Aorta (tissue), 5 donors: Measurements from ENCODE around the gene MICAL2. TPM values are rescaled to one million over a fixed set of nuclear protein-coding genes. Genes with fewer than 3 reads are reported as not detected.

Experiments used
- ATAC-seq: fragments of 200-7000 bp; cut with Tn5 transposase; one replicate; pipeline ENCODE4 v1.9.1; 2022; ENCODE audit warnings: moderate library complexity; ENCODE audit not compliant: low FRiP score
- DNase-seq, 2 donors: peaks; one replicate each; pipeline ENCODE4 v3.0.0-alpha.2; 2020
- H3K27ac ChIP-seq, 2 donors: one replicate each; pipeline ENCODE4 v1.5.1; 2013; ENCODE audit warnings: low read length in 2 of 2, mild to moderate bottlenecking in 2 of 2, moderate library complexity in 2 of 2, control low read depth in 1 of 2, inconsistent platforms in 1 of 2, low read depth in 1 of 2
- H3K27me3 ChIP-seq, 2 donors: one replicate each; pipeline ENCODE4 v1.6.1; 2013; ENCODE audit warnings: control low read depth in 1 of 2, low read length in 1 of 2, mild to moderate bottlenecking in 1 of 2, moderate library complexity in 1 of 2; ENCODE audit not compliant: insufficient read depth in 2 of 2, control insufficient read depth in 1 of 2
- H3K36me3 ChIP-seq, 2 donors: one replicate each; pipeline ENCODE4 v1.6.1; 2013; ENCODE audit warnings: control low read depth in 1 of 2, low read length in 1 of 2, mild to moderate bottlenecking in 1 of 2; ENCODE audit not compliant: insufficient read depth in 2 of 2, control insufficient read depth in 1 of 2
- H3K4me1 ChIP-seq, 2 donors: one replicate each; pipeline ENCODE4 v1.6.1; 2013; ENCODE audit warnings: low read length in 2 of 2, control low read depth in 1 of 2, mild to moderate bottlenecking in 1 of 2, moderate library complexity in 1 of 2; ENCODE audit not compliant: insufficient read depth in 2 of 2, control insufficient read depth in 1 of 2
- H3K4me3 ChIP-seq, 2 donors: one replicate each; pipeline ENCODE4 v1.5.1; 2013; ENCODE audit warnings: low read length in 2 of 2, control low read depth in 1 of 2, mild to moderate bottlenecking in 1 of 2
- H3K9me3 ChIP-seq: one replicate; pipeline ENCODE4 v1.6.1; 2013; ENCODE audit warnings: mild to moderate bottlenecking, low read length; ENCODE audit not compliant: control insufficient read depth
- WGBS, 2 donors: extraction: QIAGEN DNeasy Blood & Tissue Kit; methylation state at CpG; one replicate each; pipeline ENCODE4 v1.1.7; 2013; 5-methylcytosine and 5-hydroxymethylcytosine counted together
- intact Hi-C, 2 donors: fragments of 100-400 bp; cut with DNase I; formaldehyde crosslinking; loops; one replicate each; pipeline versions ENCODE4 v1.14.2 to v1.15.0; 2022
- polyA plus RNA-seq, 2 donors: library from polyadenylated mRNA; stranded (reverse); fragments of 200-250 nt; gene quantifications; one replicate each; pipeline ENCODE4 v1.2.3, GENCODE V29; 2013
- total RNA-seq, 2 donors: library from RNA; stranded (reverse); fragmentation: NEBNext Ultra II Directional; extraction: Animal tissue kit (Norgen Biotek cat#: 25700); gene quantifications; one replicate each; pipeline ENCODE4 v1.2.1, GENCODE V29; 2021
- donor health status: healthy with polysubstance abuse.
- donor health status: Bipolar disorder and iron deficiency.
- donor health status: DM: no; HTN: no; CAD: no.
- donor health status: DM: no; HTN: no; CAD: no.
- donor health status: DM: yes; HTN: yes; CAD: no.

The MICAL2 gene
- total and polyA plus RNA-seq, 4 donors, result 87.7 to 605 (median 280) TPM

- Histone ChIP-seq H3K27ac (peak overlapping the region; percentile 95 to 98), H3K4me3 (no peak overlapping the region), H3K27me3 (no peaks in the 10 kb centered on the region), H3K9me3 (no peaks in the 10 kb centered on the region), H3K36me3 (no peaks in the 10 kb centered on the region), H3K4me1 (peaks cover 2 to 8% of the 10 kb centered on the region in 2 donors)
- DNase-seq (peak; percentile 77 to 87), ATAC-seq (peak; percentile 78)
- intact Hi-C loops, result loop anchor here in 1 of 2 donors (2.0 kb wide), 1 partner anchor 15 kb away; no protein-coding TSS in a partner anchor
- 8 to 11% methylated on average over 15 of the region's 15 CpGs for WGBS, 2 donors
Observed at GRCh38 chr11:12075822-12076821, 34.3 kb upstream of the MICAL2 start.

GRCh38 chr11:12076840-12077534 lies 33.4 kb upstream of the MICAL2 start:
- WGBS, 2 donors, result 63 to 64% methylated on average over 4 of the region's 4 CpGs
- Histone ChIP-seq H3K4me1 (peaks cover 2 to 8% of the 10 kb centered on the region in 2 donors), H3K9me3 (no peaks in the 10 kb centered on the region), H3K4me3 (no peak overlapping the region), H3K27ac (peak overlapping the region; percentile 95 to 96), H3K27me3 (no peaks in the 10 kb centered on the region), H3K36me3 (no peaks in the 10 kb centered on the region)
- ATAC-seq, result peak; percentile 31
- no peak for DNase-seq
- intact Hi-C loops, result loop anchor here in 1 of 2 donors (2.0 kb wide), 1 partner anchor 14 kb away; no protein-coding TSS in a partner anchor

GRCh38 chr11:12077535-12078280 lies 32.7 kb upstream of the MICAL2 start:
- Histone ChIP-seq H3K36me3 (no peaks in the 10 kb centered on the region), H3K9me3 (no peaks in the 10 kb centered on the region), H3K27ac (peak overlapping the region; percentile 95 to 96), H3K4me3 (no peak overlapping the region), H3K4me1 (peaks cover 2 to 8% of the 10 kb centered on the region in 2 donors), H3K27me3 (no peaks in the 10 kb centered on the region)
- intact Hi-C loops, result loop anchor here in 1 of 2 donors (2.0 kb wide), 1 partner anchor 13 kb away; no protein-coding TSS in a partner anchor
- ATAC-seq (no peak), DNase-seq (no peak)
- 91 to 93% methylated on average over 7 of the region's 7 CpGs for WGBS, 2 donors

- intact Hi-C loops, result loop anchor here (10.0 kb wide), 1 partner anchor 155 kb away; no protein-coding TSS in a partner anchor
- 8 to 15% methylated on average over 13 of the region's 13 CpGs for WGBS, 2 donors
- no peaks in the 10 kb centered on the region for H3K27me3 ChIP-seq
- DNase-seq (peak; percentile 88 to 94), ATAC-seq (peak; percentile 84)
- H3K9me3 ChIP-seq, result no peaks in the 10 kb centered on the region
- H3K4me1 ChIP-seq, result peaks cover 2 to 8% of the 10 kb centered on the region in 2 donors
- no peaks in the 10 kb centered on the region for H3K36me3 ChIP-seq
- no peak overlapping the region for H3K4me3 ChIP-seq
- peak overlapping the region; percentile 44 to 97 for H3K27ac ChIP-seq
Observed at GRCh38 chr11:12079726-12080556, 30.4 kb upstream of the MICAL2 start.

GRCh38 chr11:12083380-12083779 lies 27.0 kb upstream of the MICAL2 start:
- Histone ChIP-seq H3K36me3 (no peaks in the 10 kb centered on the region), H3K9me3 (no peaks in the 10 kb centered on the region), H3K27ac (peak overlapping the region; percentile 72 to 96), H3K4me1 (peaks cover 0 to 9% of the 10 kb centered on the region in 2 donors), H3K4me3 (no peak overlapping the region), H3K27me3 (no peaks in the 10 kb centered on the region)
- DNase-seq, result no peak
- WGBS, 2 donors, result 81 to 86% methylated on average over 1 of the region's 1 CpG
- intact Hi-C loops, result loop anchor here (10.0 kb wide), 1 partner anchor 151 kb away; no protein-coding TSS in a partner anchor
- ATAC-seq, result no peak

- no peak overlapping the region for H3K4me3 ChIP-seq
Observed at GRCh38 chr11:12084256-12084655, 26.1 kb upstream of the MICAL2 start.

GRCh38 chr11:12085371-12086251 lies 24.8 kb upstream of the MICAL2 start:
- intact Hi-C loops, result loop anchor here (5.0 to 10.0 kb wide), 2 partner anchors 38 to 149 kb away; no protein-coding TSS in a partner anchor
- Histone ChIP-seq H3K36me3 (no peaks in the 10 kb centered on the region), H3K9me3 (no peaks in the 10 kb centered on the region), H3K27me3 (no peaks in the 10 kb centered on the region), H3K4me1 (peaks cover 0 to 9% of the 10 kb centered on the region in 2 donors), H3K4me3 (no peak overlapping the region), H3K27ac (peak overlapping the region; percentile 97 to 100)
- ATAC-seq, result no peak
- WGBS, 2 donors, result 41% methylated on average over 11 of the region's 11 CpGs
- DNase-seq, result no peak

More at GRCh38 chr11:12084256-12084655, 26.1 kb upstream of the MICAL2 start:
- Histone ChIP-seq H3K27me3 (no peaks in the 10 kb centered on the region), H3K4me1 (peaks cover 0 to 9% of the 10 kb centered on the region in 2 donors), H3K9me3 (no peaks in the 10 kb centered on the region), H3K27ac (peak overlapping the region; percentile 96), H3K36me3 (no peaks in the 10 kb centered on the region)
- no peak for DNase-seq
- no peak for ATAC-seq
- intact Hi-C loops, result loop anchor here (10.0 kb wide), 1 partner anchor 151 kb away; no protein-coding TSS in a partner anchor
